Daoy (cell line): ENCODE data around the gene FHIT. TPM values are rescaled to one million over a fixed set of nuclear protein-coding genes. Genes with fewer than 3 reads are reported as not detected.

ENCODE experiments used
- DNase-seq: peaks from one replicate; pipeline ENCODE4 v3.0.0-alpha.2; 2015; ENCODE audit warnings: low read depth
- total RNA-seq: library from RNA; depleted of rRNA; stranded (reverse); fragments of >200 nt; shearing (Covaris generic); gene quantifications from 2 replicates; pipeline ENCODE4 v1.2.3, GENCODE V29; 2014

The FHIT gene
- total RNA-seq, 1 experiment from 2014 or later, result not detected

- no peak for DNase-seq
Observed at GRCh38 chr3:60841355-60841754, 409.9 kb downstream of the FHIT start.

DNA sequence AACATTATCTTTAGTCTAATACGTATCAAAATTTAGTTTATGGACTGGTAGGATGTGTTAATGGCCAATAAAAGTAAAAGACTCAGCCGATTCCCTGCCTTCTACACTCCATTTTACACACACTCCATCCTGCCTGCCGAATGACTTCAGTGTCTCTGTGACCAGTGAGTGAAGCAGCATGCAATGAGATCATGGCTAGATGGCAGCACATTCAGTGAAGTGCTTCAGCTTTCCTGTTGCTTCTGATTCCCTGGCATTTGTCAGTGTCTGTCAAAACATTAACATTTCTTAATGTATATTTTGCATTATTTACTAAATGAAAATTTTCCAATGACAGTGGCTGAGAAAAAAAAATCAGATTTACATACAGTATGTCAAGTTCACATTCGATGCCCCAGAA lies 412.0 kb downstream of the FHIT start:
- no peak for DNase-seq

DNA sequence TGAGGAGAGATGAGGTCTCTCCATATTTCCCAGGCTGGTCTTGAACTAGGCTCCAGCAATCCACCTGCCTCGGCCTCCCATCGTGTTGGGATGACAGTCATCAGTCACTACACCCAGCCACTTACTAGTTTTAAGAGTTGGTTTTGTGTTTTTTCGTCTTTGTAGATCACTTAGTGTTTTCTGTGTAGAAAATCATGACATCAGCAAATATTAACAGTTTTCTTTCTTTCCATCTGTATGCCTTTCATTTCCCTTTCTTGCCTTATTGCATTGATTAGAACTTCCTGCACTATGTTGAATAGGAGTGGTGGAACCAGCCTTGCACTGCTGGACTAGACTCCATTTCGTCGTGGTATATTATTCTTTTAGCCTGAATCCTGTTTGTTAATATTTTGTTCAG lies 415.5 kb downstream of the FHIT start:
- DNase-seq, result no peak

- no peak for DNase-seq
Observed at GRCh38 chr3:60829058-60829457, 422.2 kb downstream of the FHIT start.

- DNase-seq, result no peak
Observed at GRCh38 chr3:60827666-60828065, 423.6 kb downstream of the FHIT start.

DNA sequence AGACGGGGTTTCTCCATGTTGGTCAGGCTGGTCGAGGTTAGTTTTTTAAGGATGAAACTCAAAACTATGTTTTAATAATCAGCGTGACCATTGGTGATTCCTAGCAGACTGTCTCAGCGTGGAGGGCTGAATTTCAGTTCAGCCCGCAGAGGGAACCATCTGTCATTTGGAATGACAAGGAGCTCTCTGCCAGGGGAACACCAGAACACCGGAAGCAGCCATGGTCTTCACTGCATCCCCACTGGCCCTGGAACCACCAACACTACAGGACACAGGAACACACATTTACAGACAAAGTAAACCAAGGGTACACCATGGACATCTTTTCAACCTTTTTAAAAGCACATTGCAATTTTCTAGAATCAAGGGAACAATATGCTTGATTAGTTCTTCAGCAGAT lies 424.7 kb downstream of the FHIT start:
- DNase-seq, result no peak

- DNase-seq, result no peak
Observed at GRCh38 chr3:60812502-60812901, 438.8 kb downstream of the FHIT start.

- no peak for DNase-seq
Observed at GRCh38 chr3:60810881-60811280, 440.4 kb downstream of the FHIT start.

- DNase-seq, result no peak
Observed at GRCh38 chr3:60809857-60810610, 441.2 kb downstream of the FHIT start.

GRCh38 chr3:60803216-60804173 lies 447.8 kb downstream of the FHIT start:
- no peak for DNase-seq

- no peak for DNase-seq
Observed at GRCh38 chr3:60801307-60801706, 449.9 kb downstream of the FHIT start.

DNA sequence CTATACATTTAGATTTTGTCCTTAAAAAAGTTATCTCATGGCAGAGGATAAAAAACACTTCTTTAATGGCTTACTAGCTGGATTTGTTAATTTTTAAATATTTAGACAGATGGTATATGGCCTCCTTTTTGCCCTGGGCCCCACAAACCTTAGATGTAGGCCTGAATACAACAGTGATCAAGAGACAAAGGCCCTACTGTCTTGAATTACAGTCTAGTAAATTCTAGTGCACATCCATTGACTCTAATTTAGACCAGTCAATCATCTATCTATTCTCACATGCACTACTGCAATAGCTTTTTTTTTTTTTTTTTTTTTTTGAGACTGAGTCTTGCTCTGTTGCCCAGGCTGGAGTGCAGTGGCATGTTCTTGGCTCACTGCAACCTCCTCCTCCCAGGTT lies 452.8 kb downstream of the FHIT start:
- DNase-seq, result no peak

- DNase-seq, result no peak
Observed at GRCh38 chr3:60792249-60792852, 458.9 kb downstream of the FHIT start.

GRCh38 chr3:60788185-60788584 lies 463.1 kb downstream of the FHIT start:
- no peak for DNase-seq

DNA sequence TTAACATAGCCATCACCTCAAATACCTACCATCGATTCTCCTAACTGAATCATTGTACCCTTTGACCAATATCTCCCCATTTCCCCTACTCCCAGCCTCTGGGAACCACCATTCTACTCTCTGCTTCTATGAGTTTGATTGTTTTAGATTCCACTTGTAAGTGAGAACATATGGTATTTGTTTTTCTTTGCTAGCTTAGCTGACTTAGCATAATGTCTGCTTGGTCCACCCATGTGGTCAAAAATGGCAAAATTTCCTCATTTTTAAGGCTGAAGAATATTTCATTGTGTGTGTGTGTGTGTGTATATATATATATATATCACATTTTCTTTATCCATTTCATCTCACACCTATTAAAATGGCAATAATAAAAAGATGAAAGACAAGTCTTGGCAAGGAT lies 469.3 kb downstream of the FHIT start:
- no peak for DNase-seq

DNA sequence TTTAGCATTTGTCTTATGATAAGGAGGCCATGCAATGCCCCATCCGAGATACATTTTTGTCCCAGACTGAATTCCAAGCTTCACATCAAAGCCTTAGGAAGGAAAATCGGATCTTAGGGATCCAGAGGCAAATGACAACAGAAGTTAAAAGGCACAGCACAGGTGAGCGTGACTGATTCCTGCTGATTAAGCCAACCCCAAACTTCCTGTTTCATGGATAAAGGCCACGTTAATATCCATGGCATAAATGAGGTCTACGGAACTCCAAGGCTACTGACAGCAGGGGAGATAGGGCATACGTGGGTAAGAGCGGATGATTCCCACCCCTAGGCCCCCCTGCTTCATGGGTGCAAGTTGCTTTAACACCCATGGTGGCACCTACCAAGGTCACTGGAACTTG lies 471.6 kb downstream of the FHIT start:
- DNase-seq, result no peak

DNA sequence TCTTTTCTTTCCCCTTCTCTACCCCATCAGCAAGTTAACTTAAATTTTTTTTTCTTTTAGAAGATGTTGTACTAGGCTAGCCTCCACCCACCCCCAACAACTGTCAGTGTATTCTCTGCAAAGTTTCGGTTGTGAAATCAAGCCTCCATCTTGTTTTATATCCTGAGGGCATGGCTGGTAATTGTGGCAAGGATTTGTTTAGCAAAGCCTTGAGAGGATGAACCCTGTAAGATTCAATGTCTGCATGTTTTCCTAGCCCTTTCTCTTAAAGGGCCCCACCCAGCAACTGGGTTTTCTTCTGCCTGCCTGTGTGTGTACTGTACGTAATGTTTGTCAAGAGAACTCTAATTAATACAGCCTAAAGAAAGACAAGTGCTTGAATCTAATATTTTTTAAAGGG lies 475.3 kb downstream of the FHIT start:
- no peak for DNase-seq

- no peak for DNase-seq
Observed at GRCh38 chr3:60774617-60775016, 476.6 kb downstream of the FHIT start.

- DNase-seq, result no peak
Observed at GRCh38 chr3:60772584-60772983, 478.7 kb downstream of the FHIT start.

- no peak for DNase-seq
Observed at GRCh38 chr3:60771766-60772165, 479.5 kb downstream of the FHIT start.

- no peak for DNase-seq
Observed at GRCh38 chr3:60770532-60770931, 480.7 kb downstream of the FHIT start.

GRCh38 chr3:60767536-60767935 lies 483.7 kb downstream of the FHIT start:
- no peak for DNase-seq

GRCh38 chr3:60765776-60766175 lies 485.5 kb downstream of the FHIT start:
- DNase-seq, result no peak
